Raji (cell line): Measurements from ENCODE around the gene SPZ1.

Experiments
- POLR2A ChIP-seq: IDR thresholded peaks from 2 replicates; pipeline ENCODE4 v1.6.1; 2011; ENCODE audit warnings: low read depth, low read length, control low read depth; ENCODE audit not compliant: insufficient read depth

The SPZ1 gene, protein sequence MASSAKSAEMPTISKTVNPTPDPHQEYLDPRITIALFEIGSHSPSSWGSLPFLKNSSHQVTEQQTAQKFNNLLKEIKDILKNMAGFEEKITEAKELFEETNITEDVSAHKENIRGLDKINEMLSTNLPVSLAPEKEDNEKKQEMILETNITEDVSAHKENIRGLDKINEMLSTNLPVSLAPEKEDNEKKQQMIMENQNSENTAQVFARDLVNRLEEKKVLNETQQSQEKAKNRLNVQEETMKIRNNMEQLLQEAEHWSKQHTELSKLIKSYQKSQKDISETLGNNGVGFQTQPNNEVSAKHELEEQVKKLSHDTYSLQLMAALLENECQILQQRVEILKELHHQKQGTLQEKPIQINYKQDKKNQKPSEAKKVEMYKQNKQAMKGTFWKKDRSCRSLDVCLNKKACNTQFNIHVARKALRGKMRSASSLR

GRCh38 chr5:80319702-80320101 is at the start of gene SPZ1:
SPZ1 (plus strand) TSS chr5:80320002; CDS start chr5:80320216, 214 bp downstream.
- TF ChIP-seq POLR2A: no peak

- no peak for TF ChIP-seq POLR2A
These were observed 44.5 kb upstream of the SPZ1 start for GRCh38 chr5:80275347-80275746.

DNA sequence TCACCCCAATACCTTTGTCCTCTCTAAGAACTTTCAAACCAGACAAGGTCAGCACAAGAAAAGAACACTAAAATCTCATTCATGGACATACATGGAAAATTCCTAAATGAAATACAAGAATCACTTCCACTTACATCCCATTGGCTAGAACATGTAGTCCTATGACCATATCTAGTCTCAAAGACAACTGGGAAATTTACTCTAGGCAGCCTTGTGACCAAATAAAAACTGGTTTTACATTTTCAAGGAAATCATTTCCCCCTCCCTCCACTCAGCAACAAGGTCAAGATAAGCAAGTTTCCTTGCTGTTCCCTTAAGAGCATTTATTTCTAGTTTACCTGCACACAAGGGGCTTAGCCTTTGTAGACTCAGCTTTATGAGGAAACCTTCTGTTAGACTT is 43.6 kb upstream of the SPZ1 start:
- TF ChIP-seq POLR2A: no peak

DNA sequence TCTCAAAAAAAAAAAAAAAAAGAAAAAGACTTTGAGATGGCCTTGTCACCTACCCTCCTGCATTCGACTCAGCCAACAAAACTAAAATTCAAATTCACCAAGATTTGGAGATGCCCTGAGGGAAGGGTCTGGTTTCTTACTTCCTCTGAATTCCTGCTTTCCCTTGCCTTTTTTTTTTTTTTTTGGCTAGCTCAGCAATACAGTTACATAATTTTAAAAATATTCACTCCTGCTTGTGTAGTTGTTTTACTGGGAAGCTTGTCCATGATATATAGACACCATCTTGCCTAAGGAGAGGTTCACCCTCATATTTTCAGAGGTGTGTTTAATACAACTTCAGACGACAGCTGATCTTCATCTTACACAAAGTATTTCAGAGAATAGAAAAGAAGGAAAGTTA is 42.6 kb upstream of the SPZ1 start:
- TF ChIP-seq POLR2A: no peak

DNA sequence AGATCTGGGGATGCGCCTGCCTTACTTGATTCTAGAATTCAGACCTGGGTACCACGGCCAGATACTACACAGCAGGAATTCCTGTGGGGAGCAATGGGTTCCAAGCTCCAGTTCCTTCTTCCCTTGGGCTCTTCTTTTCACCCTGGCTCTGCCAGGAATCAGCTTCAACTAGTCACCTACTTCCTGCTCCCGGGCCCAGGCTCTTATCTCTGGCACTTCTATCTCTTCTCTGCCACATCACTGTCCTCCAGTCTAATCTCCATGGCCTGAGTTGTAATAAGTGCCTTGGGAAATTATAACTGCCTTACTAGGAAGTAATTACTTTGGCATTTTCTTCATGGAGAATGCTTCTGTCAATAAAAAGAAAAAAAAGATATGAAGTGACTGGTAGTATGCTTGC is 37.7 kb upstream of the SPZ1 start:
- TF ChIP-seq POLR2A: no peak

- TF ChIP-seq POLR2A: no peak
These were observed 36.4 kb upstream of the SPZ1 start for GRCh38 chr5:80283360-80283759.

DNA sequence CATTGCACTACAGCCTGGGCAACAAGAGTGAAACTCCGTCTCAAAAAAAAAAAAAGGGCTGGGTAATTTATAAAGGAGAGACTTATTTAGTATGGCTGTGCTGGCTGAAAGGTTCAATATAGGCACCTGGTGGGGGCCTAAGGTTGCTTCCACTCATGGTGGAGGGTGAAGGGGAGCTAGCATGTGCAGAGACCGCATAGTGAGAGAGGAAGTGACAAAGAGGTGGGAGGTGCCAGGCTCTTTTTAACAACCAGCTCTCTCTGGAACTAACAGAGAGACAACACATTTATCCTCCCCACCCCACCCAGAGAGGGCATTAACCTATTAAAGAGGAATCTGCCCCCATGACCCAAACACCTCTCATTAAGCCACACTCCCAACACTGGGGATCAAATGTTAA is 35.1 kb upstream of the SPZ1 start:
- TF ChIP-seq POLR2A: no peak

- no peak for TF ChIP-seq POLR2A
These were observed 31.6 kb upstream of the SPZ1 start for GRCh38 chr5:80288177-80288576.

- no peak for TF ChIP-seq POLR2A
These were observed 30.5 kb upstream of the SPZ1 start for GRCh38 chr5:80289320-80289719.

DNA sequence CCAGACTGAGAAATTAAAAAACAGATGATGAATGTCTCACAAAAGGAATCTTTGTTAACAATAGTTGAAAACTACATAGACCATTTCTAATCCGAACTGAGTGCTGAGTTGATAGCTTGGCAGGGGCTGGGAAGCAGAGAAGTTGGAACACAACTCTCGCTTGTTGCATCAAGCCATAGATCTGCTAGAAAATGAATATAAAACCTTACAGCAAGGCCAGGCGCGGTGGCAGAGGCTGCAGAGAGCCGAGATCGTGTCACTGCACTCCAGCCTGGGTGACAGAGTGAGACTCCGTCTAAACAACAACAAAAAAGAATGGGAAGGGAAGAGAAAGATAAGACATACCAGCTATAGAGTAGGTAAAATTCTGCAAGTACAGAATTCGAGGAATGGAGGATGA is 28.0 kb upstream of the SPZ1 start:
- no peak for TF ChIP-seq POLR2A

DNA sequence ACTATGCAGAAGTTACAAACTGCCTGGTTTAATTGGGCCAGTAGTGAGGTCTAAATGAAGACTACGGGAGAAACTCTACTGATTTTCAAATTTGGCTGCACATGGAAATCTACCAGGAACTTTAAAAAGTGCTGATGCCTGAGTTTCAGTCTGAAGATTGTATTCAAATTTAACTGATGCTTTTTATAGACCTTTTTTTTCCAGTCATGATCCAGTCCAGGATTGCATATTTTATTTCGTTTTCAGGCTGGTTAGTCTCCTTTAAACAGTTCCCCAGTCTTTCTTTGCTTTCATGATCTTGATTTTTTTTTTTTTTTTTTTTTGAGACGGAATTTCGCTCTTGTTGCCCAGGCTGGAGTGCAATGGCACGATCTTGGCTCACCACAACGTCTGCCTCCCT is 23.7 kb upstream of the SPZ1 start:
- TF ChIP-seq POLR2A: no peak

GRCh38 chr5:80299601-80300000 is 20.2 kb upstream of the SPZ1 start:
- no peak for TF ChIP-seq POLR2A

- TF ChIP-seq POLR2A: no peak
These were observed 19.7 kb upstream of the SPZ1 start for GRCh38 chr5:80300125-80300524.

GRCh38 chr5:80302636-80303035 is 17.2 kb upstream of the SPZ1 start:
- no peak for TF ChIP-seq POLR2A

DNA sequence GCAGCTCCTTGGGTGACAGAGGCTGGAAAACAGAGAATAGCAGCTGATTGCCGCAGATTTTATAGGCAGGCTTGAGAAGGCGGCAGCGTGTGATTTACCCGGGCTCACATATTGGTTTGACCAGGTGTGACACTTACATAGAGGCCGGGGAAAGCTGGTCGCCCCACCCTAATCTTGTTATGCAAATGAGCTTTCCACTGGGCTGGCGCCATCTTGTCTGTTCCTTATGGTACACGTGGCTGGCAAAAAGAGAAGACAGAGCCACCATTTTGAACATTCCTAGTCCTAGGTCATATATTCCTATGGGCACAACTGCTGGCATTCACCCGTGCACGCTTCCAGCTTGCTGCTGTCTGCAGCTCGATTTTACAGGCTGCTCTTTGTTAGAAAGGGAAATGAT is 11.3 kb upstream of the SPZ1 start:
- no peak for TF ChIP-seq POLR2A

GRCh38 chr5:80309871-80310665 is 9.7 kb upstream of the SPZ1 start:
- no peak for TF ChIP-seq POLR2A

- TF ChIP-seq POLR2A: no peak
These were observed 4.6 kb upstream of the SPZ1 start for GRCh38 chr5:80315244-80315643.

GRCh38 chr5:80318212-80318611 is 1.6 kb upstream of the SPZ1 start:
- no peak for TF ChIP-seq POLR2A
